ENCODE results near the gene ZNF792.

- TF ChIP-seq EZH2 (IDR thresholded peaks at IDR 0.05; ENCODE audit: insufficient read depth, low read length) = no peak
- no peak for TF ChIP-seq CTCF (IDR thresholded peaks at IDR 0.05; ENCODE audit: insufficient read depth, low read depth, low read length)
These were observed 21.4 kb upstream of the ZNF792 start for GRCh38 chr19:34985249-34986022.
